DND-41 (cell line): ENCODE data around the gene ABCA2.

Source experiments
- ATAC-seq: fragments of 200-7000 bp; cut with Tn5 transposase; 3 replicates; pipeline ENCODE4 v1.9.1; 2021; ENCODE audit warnings: low read depth; ENCODE audit not compliant: insufficient read depth
- DNase-seq: peaks from one replicate; pipeline ENCODE4 v3.0.0-alpha.2; 2020
- H2AFZ ChIP-seq: 2 replicates; pipeline ENCODE4 v1.6.0; 2012; ENCODE audit warnings: low read depth, low read length
- H3K27ac ChIP-seq: 2 replicates; pipeline ENCODE4 v1.5.1; 2012; ENCODE audit warnings: low read length, inconsistent platforms
- H3K27me3 ChIP-seq: fragments of 200-600 bp; sonication (generic); 2 replicates; pipeline ENCODE4 v1.6.0; 2012; ENCODE audit warnings: low read length, mild to moderate bottlenecking, inconsistent platforms; ENCODE audit not compliant: insufficient read depth, poor library complexity
- H3K36me3 ChIP-seq: 2 replicates; pipeline ENCODE4 v1.5.1; 2012; ENCODE audit warnings: low read length, inconsistent platforms; ENCODE audit not compliant: insufficient read depth
- H3K4me1 ChIP-seq: 2 replicates; pipeline ENCODE4 v1.5.1; 2012; ENCODE audit warnings: mild to moderate bottlenecking, low read length; ENCODE audit not compliant: insufficient read depth
- H3K4me2 ChIP-seq: 2 replicates; pipeline ENCODE4 v1.6.0; 2012; ENCODE audit warnings: mild to moderate bottlenecking, moderate library complexity, low read length, inconsistent platforms; ENCODE audit not compliant: insufficient read depth
- H3K4me3 ChIP-seq, 2 experiments: fragments of 200-600 bp in 1 of 2; shearing (Covaris generic) in 1 of 2; 2 replicates each; pipeline ENCODE4 v1.5.1; 2012 to 2016; ENCODE audit warnings: inconsistent platforms in 2 of 2, low read length in 2 of 2, mild to moderate bottlenecking in 2 of 2, low read depth in 1 of 2, moderate library complexity in 1 of 2
- H3K79me2 ChIP-seq: 2 replicates; pipeline ENCODE4 v1.6.0; 2012; ENCODE audit warnings: low read length, inconsistent platforms; ENCODE audit not compliant: insufficient read depth
- H3K9ac ChIP-seq: 2 replicates; pipeline ENCODE4 v1.6.0; 2012; ENCODE audit warnings: low read depth, mild to moderate bottlenecking, inconsistent platforms, low read length, moderate library complexity
- H3K9me3 ChIP-seq: 2 replicates; pipeline ENCODE4 v1.5.1; 2012; ENCODE audit warnings: low read length, moderate library complexity, mild to moderate bottlenecking, inconsistent platforms; ENCODE audit not compliant: insufficient read depth, severe bottlenecking
- H4K20me1 ChIP-seq: 2 replicates; pipeline ENCODE4 v1.6.0; 2012; ENCODE audit warnings: low read length; ENCODE audit not compliant: insufficient read depth
- EZH2 ChIP-seq: IDR thresholded peaks from 3 replicates; pipeline ENCODE4 v1.6.1; 2012; ENCODE audit warnings: borderline replicate concordance, low read depth, mild to moderate bottlenecking, moderate library complexity, low read length, inconsistent platforms; ENCODE audit not compliant: severe bottlenecking
- TF ChIP-seq, protein P1 (sequence below): IDR thresholded peaks from 2 replicates; pipeline ENCODE4 v1.5.1; 2012; ENCODE audit warnings: borderline replicate concordance, low read length, moderate library complexity, mild to moderate bottlenecking; ENCODE audit not compliant: poor library complexity, severe bottlenecking; ENCODE audit errors: extremely low read depth

The ABCA2 gene

DNA sequence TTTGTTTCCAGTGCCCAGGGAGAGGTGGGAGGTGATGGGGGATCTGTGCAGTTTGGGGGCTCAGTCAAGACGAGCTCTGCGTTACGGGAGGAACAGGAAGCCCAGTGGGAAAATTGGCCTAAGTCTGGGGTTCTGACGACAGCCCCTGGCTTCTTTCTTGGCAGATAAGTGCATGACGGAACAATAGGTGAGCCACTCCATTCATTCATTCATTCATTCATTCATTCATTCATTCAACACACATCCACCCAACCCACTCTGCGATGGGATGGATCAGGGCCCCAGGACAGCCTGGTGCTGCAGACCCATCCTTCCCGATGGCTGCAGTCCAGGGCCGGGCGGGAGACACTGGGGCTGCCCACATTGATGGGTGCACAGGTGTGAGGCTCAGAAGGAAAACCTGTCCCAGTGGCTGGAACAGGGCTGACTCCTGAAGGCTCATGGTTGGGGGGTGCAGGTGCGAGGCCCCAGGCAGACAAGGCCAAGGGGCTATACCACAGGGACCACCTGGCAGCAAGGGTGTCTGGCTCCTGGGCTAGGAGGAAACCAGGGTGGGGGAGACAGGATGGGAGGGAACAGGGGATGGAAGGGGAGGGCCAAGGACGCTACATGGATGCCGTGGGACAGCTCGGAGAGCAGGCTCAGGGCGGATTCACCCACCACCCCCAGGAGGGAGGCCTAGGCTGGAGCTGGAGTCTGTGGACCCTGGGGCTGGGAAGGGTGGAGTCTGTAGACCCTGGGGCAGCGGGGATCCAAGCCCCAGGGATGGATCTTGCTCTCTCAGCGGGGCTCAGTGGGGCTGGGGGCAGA, 47.2 kb downstream of the ABCA2 start:
- Histone ChIP-seq H3K27me3 (no peaks in the 10 kb centered on the region), H3K4me3 (no peak overlapping the region), H3K9ac (no peak overlapping the region), H3K4me2 (no peak overlapping the region), H3K27ac (no peak overlapping the region), H4K20me1 (no peaks in the 10 kb centered on the region), H3K79me2 (no peaks in the 10 kb centered on the region), H3K4me1 (no peaks in the 10 kb centered on the region), H3K36me3 (no peaks in the 10 kb centered on the region), H3K9me3 (no peaks in the 10 kb centered on the region), H2AFZ (no peak overlapping the region)
- no peak for DNase-seq
- TF ChIP-seq EZH2, result no peak
- TF ChIP-seq, protein P1, sequence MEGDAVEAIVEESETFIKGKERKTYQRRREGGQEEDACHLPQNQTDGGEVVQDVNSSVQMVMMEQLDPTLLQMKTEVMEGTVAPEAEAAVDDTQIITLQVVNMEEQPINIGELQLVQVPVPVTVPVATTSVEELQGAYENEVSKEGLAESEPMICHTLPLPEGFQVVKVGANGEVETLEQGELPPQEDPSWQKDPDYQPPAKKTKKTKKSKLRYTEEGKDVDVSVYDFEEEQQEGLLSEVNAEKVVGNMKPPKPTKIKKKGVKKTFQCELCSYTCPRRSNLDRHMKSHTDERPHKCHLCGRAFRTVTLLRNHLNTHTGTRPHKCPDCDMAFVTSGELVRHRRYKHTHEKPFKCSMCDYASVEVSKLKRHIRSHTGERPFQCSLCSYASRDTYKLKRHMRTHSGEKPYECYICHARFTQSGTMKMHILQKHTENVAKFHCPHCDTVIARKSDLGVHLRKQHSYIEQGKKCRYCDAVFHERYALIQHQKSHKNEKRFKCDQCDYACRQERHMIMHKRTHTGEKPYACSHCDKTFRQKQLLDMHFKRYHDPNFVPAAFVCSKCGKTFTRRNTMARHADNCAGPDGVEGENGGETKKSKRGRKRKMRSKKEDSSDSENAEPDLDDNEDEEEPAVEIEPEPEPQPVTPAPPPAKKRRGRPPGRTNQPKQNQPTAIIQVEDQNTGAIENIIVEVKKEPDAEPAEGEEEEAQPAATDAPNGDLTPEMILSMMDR, result no peak
- ATAC-seq, result no peak

DNA sequence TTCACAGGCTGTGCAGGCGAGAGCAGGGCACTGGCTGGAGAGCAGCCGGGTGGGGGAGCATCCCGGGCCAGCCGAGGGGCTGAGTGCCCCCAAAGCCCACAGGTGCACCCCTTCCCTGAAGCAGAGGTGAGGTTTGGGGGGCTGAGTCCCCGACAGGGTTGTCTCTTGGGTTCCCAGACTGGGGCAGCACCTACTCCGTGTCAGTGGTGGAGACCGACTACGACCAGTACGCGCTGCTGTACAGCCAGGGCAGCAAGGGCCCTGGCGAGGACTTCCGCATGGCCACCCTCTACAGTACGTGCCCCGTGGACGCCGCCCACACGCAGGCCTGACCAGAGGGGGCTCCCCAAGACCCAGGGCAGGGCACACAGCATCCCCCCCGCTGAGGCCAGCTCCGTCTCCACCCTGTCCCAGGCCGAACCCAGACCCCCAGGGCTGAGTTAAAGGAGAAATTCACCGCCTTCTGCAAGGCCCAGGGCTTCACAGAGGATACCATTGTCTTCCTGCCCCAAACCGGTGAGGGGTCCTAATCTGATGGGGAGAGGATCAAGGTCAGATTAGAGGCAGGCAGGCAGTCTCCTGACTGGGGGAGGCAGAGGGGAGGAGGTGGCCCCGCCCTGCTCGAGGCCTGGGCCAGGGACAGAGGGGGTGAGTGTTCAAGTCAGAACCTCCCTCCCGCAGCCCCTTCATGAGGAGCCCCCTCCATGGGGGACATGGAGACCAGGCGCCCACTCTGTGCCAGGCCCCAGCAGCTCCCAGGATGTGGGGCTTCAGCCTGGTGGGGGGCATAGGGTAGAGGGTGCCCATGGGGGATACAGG, 48.1 kb downstream of the ABCA2 start:
- no peak overlapping the region for H3K4me2 ChIP-seq
- H3K27ac ChIP-seq, result no peak overlapping the region
- H3K79me2 ChIP-seq, result no peaks in the 10 kb centered on the region
- no peaks in the 10 kb centered on the region for H3K36me3 ChIP-seq
- H3K4me1 ChIP-seq, result no peaks in the 10 kb centered on the region
- no peak for ATAC-seq
- no peaks in the 10 kb centered on the region for H3K27me3 ChIP-seq
- DNase-seq, result no peak
- H2AFZ ChIP-seq, result no peak overlapping the region
- no peaks in the 10 kb centered on the region for H3K9me3 ChIP-seq
- H3K9ac ChIP-seq, result no peak overlapping the region
- TF ChIP-seq EZH2, result no peak
- TF ChIP-seq, protein P1, result no peak
- H4K20me1 ChIP-seq, result no peaks in the 10 kb centered on the region
- H3K4me3 ChIP-seq, result no peak overlapping the region

DNA sequence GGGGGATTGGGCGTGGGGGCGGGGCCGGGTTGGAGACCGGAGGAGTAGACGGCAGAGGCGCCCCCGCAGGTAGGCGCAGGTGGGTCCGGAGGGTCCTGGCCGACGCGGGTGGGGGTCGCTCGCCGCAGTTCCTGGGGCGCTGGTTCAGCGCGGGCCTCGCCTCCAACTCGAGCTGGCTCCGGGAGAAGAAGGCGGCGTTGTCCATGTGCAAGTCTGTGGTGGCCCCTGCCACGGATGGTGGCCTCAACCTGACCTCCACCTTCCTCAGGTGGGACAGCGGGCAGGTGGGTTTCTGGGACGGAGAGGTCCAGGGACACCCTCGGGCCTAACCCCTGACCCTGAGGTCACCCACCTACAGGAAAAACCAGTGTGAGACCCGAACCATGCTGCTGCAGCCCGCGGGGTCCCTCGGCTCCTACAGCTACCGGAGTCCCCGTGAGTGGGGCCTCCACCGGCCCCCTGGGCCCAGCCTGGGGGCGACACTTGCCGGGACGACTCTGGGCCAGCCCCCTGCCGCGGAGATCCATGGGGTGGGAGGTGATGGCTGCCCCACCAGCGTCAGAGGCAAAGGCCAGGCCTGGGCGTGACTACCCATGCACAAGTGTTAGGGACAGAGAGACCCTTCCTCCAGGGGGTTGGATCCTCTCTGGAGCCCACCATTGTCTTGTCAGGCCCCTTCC, 49.0 kb downstream of the ABCA2 start:
- no peak overlapping the region for H3K4me2 ChIP-seq
- no peaks in the 10 kb centered on the region for H3K79me2 ChIP-seq
- H3K9me3 ChIP-seq, result no peaks in the 10 kb centered on the region
- H3K9ac ChIP-seq, result no peak overlapping the region
- no peak for ATAC-seq
- H3K4me1 ChIP-seq, result no peaks in the 10 kb centered on the region
- H3K27ac ChIP-seq, result no peak overlapping the region
- H3K27me3 ChIP-seq, result no peaks in the 10 kb centered on the region
- H4K20me1 ChIP-seq, result no peaks in the 10 kb centered on the region
- H3K4me3 ChIP-seq, result no peak overlapping the region
- TF ChIP-seq, protein P1, result no peak
- TF ChIP-seq EZH2, result no peak
- H2AFZ ChIP-seq, result no peak overlapping the region
- no peak for DNase-seq
- H3K36me3 ChIP-seq, result no peaks in the 10 kb centered on the region
